Pancreas (tissue), 10 donors: ENCODE results near the gene EPN2. TPM values are rescaled to one million over a fixed set of nuclear protein-coding genes. Genes with fewer than 3 reads are reported as not detected.

ENCODE experiments used
- ATAC-seq, 4 donors: fragments of 200-7000 bp; cut with Tn5 transposase; one replicate each; pipeline versions ENCODE4 v1.8.0 to v1.9.1; 2020; ENCODE audit warnings: mild to moderate bottlenecking in 4 of 4, moderate library complexity in 4 of 4
- DNase-seq, 6 donors: peaks; one replicate each; pipeline ENCODE4 v3.0.0-alpha.2; 2020
- FAIRE-seq: peaks from 2 replicates; lab custom pipeline; 2012; peaks lifted over from hg19 to GRCh38; lab: Jason Lieb, UNC
- H3K27ac ChIP-seq, 4 donors: fragments of 200-600 bp; sonication (generic); 1 replicate in 3 of 4; 2 replicates in 1 of 4; pipeline versions ENCODE4 v1.5.0 to v1.8.0; 2020
- H3K27me3 ChIP-seq, 4 donors: fragments of 200-600 bp; one replicate each; pipeline ENCODE4 v1.8.0; 2021
- H3K36me3 ChIP-seq, 3 donors: fragments of 200-600 bp; sonication (generic) in 1 of 3; one replicate each; pipeline versions ENCODE4 v1.5.0 to v1.8.0; 2020 to 2021
- H3K4me1 ChIP-seq, 3 donors: fragments of 200-600 bp; one replicate each; pipeline ENCODE4 v1.8.0; 2021
- H3K4me3 ChIP-seq, 4 donors: fragments of 200-600 bp; sonication (generic) in 2 of 4; one replicate each; pipeline versions ENCODE4 v1.5.0 to v1.8.0; 2020 to 2021
- H3K9me3 ChIP-seq, 4 donors: fragments of 200-600 bp; one replicate each; pipeline ENCODE4 v1.8.0; 2021
- CTCF ChIP-seq, 4 donors: fragments of 200-600 bp; sonication (generic) in 3 of 4; IDR thresholded peaks; one replicate each; pipeline versions ENCODE4 v1.5.0 to v1.8.0; 2021; ENCODE audit warnings: antibody characterized with exemption in 4 of 4
- WGBS, 2 donors: extraction: QIAGEN DNeasy Blood & Tissue Kit; methylation state at CpG; one replicate each; pipeline ENCODE4 v1.1.7; 2013; 5-methylcytosine and 5-hydroxymethylcytosine counted together
- intact Hi-C, 3 donors: fragments of 100-400 bp; cut with DNase I; formaldehyde crosslinking; loops; one replicate each; pipeline versions ENCODE4 v1.11.1 to v1.14.2; 2022
- polyA plus RNA-seq, 2 donors: library from polyadenylated mRNA; stranded (reverse); fragments of 200-250 nt; gene quantifications; one replicate each; pipeline ENCODE4 v1.2.3, GENCODE V29; 2013
- total RNA-seq, 6 donors: library from RNA; stranded (reverse); fragmentation: NEBNext Ultra II Directional in 4 of 6; extraction: Animal tissue kit (Norgen Biotek cat#: 25700) in 4 of 6; gene quantifications; one replicate each; pipeline versions ENCODE4 v1.2.1 to v1.2.4, GENCODE V29; 2021 to 2023
- donor health status: healthy with polysubstance abuse.
- donor health status: DM: no; HTN: no; CAD: no; lungs with moderate emphysema.
- donor health status: DM: no; HTN: no; CAD: no.
- donor health status: control.
- donor health status: control.
- donor health status: Bipolar disorder and iron deficiency.
- donor health status: DM: yes; HTN: yes; CAD: no.
- donor health status: DM: no; HTN: no; CAD: no.
- donor health status: DM: no; HTN: no; CAD: no.
- donor health status: DM: yes; HTN: yes; CAD: no.

Gene EPN2
- total and polyA plus RNA-seq, 8 donors, result 13.4 to 29.4 (median 15.7) TPM

- ATAC-seq, result peak in 3 of 4 donors; percentile 45 to 71 (median 64)
- Histone ChIP-seq H3K27me3 (no peaks in the 10 kb centered on the region), H3K36me3 (no peaks in the 10 kb centered on the region), H3K4me3 (no peak overlapping the region), H3K27ac (peak overlapping the region in 1 of 4 donors; percentile 18), H3K4me1 (peaks cover 7 to 25% (median 7%) of the 10 kb centered on the region in 3 donors), H3K9me3 (no peaks in the 10 kb centered on the region)
- WGBS, 2 donors, result 80 to 82% methylated on average over 7 of the region's 7 CpGs
- no peak for TF ChIP-seq CTCF (IDR thresholded peaks at IDR 0.05)
- no peak for DNase-seq
- FAIRE-seq, result no peak
- intact Hi-C loops, result no loop called here
Measured at GRCh38 chr17:19248928-19249574, 11.9 kb downstream of the EPN2 start.

- Histone ChIP-seq H3K4me3 (no peak overlapping the region), H3K9me3 (no peaks in the 10 kb centered on the region), H3K27me3 (no peaks in the 10 kb centered on the region), H3K36me3 (no peaks in the 10 kb centered on the region), H3K27ac (peak overlapping the region in 1 of 4 donors; percentile 18), H3K4me1 (peaks cover 7 to 25% (median 7%) of the 10 kb centered on the region in 3 donors)
- FAIRE-seq (no peak), ATAC-seq (peak in 3 of 4 donors; percentile 16 to 44 (median 34)), DNase-seq (no peak)
- TF ChIP-seq CTCF (IDR thresholded peaks at IDR 0.05), result no peak
- intact Hi-C loops, result no loop called here
- WGBS, 2 donors, result 48 to 54% methylated on average over 7 of the region's 7 CpGs
Measured at GRCh38 chr17:19249681-19250080, 12.5 kb downstream of the EPN2 start.

GRCh38 chr17:19250421-19251173 lies 13.4 kb downstream of the EPN2 start:
- DNase-seq (no peak), FAIRE-seq (no peak), ATAC-seq (peak; percentile 58 to 75 (median 68))
- Histone ChIP-seq H3K36me3 (no peaks in the 10 kb centered on the region), H3K4me1 (peaks cover 7 to 25% (median 7%) of the 10 kb centered on the region in 3 donors), H3K4me3 (no peak overlapping the region), H3K9me3 (no peaks in the 10 kb centered on the region), H3K27me3 (no peaks in the 10 kb centered on the region), H3K27ac (no peak overlapping the region)
- 78 to 81% methylated on average over 4 of the region's 4 CpGs for WGBS, 2 donors
- TF ChIP-seq CTCF (IDR thresholded peaks at IDR 0.05), result no peak
- intact Hi-C loops, result no loop called here

GRCh38 chr17:19253112-19253511 lies 15.9 kb downstream of the EPN2 start:
- peaks cover under 1 to 13% (median 5%) of the 10 kb centered on the region in 3 donors for H3K4me1 ChIP-seq
- H3K27me3 ChIP-seq, result no peaks in the 10 kb centered on the region
- no peak for ATAC-seq
- FAIRE-seq, result no peak
- DNase-seq, result no peak
- H3K36me3 ChIP-seq, result no peaks in the 10 kb centered on the region
- H3K27ac ChIP-seq, result no peak overlapping the region
- no peak overlapping the region for H3K4me3 ChIP-seq
- no peaks in the 10 kb centered on the region for H3K9me3 ChIP-seq
- no peak for TF ChIP-seq CTCF (IDR thresholded peaks at IDR 0.05)
- WGBS, 2 donors, result 100% methylated on average over 1 of the region's 1 CpG
- intact Hi-C loops, result no loop called here
